ENCODE measurements around the gene MINK1. TPM values are rescaled to one million over a fixed set of nuclear protein-coding genes. Genes with fewer than 3 reads are reported as not detected.

MINK1 gene
- total RNA-seq, 4 donors from 2014 or later: 29.3 to 48.6 (median 46.4) TPM

DNA sequence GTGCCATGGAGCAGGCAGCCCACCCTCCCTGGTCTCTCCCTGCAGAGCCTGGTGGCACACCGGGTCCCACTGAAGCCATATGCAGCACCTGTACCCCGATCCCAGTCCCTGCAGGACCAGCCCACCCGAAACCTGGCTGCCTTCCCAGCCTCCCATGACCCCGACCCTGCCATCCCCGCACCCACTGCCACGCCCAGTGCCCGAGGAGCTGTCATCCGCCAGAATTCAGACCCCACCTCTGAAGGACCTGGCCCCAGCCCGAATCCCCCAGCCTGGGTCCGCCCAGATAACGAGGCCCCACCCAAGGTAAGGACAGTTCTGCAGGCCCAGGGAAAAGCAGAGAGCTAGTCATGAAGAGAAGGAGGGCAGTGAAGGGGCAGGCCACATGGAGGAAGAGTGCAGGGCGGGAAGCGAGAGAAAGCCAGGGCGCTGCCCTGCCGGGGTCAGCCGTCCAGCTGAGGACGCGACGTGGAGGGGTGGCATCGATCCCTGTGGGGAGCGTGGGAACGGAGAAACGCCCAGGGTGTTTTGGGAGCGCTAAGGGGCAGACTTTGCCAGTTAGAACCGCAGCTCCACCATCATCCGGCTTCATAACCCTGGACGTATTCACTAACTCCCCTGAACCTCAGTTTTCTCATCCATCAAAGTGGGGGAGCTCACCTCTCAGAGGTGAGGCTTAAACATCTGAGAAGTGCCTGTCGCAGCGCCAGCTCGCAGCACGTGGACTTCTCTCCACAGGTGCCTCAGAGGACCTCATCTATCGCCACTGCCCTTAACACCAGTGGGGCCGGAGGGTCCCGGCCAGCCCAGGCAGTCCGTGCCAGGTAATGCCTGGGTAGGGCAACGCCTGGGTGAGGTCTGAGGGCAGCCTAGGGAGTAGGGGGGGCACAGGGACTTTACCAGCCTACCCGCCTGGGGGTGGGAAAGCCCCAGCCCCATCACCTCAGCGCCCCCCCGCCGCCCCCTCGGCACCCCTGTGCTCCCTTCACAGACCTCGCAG, 58.6 kb downstream of the MINK1 start:
- no peak for ATAC-seq
- Histone ChIP-seq H3K4me1 (no peaks in the 10 kb centered on the region), H3K27me3 (no peaks in the 10 kb centered on the region), H3K36me3 (peaks cover 0 to 99% of the 10 kb centered on the region in 2 donors), H3K27ac (no peak overlapping the region), H3K4me3 (no peak overlapping the region), H3K9me3 (no peaks in the 10 kb centered on the region)
- 96% methylated on average over 5 of the region's 42 CpGs; no CpG with 5 or more reads in 1 of the 2 donors for WGBS, 2 donors (ENCODE audit: low coverage in 1 of 2)
- no peak for TF ChIP-seq CTCF (IDR thresholded peaks at IDR 0.05)
- no peak for TF ChIP-seq POLR2A (IDR thresholded peaks at IDR 0.05)
- no peak for TF ChIP-seq POLR2AphosphoS5 (IDR thresholded peaks at IDR 0.05)
- TF ChIP-seq EP300 (IDR thresholded peaks at IDR 0.05): no peak

GRCh38 chr17:4892499-4893221, 59.5 kb downstream of the MINK1 start:
- H3K4me3 ChIP-seq: no peak overlapping the region
- no peaks in the 10 kb centered on the region for H3K9me3 ChIP-seq
- WGBS, 2 donors (ENCODE audit: low coverage in 1 of 2): 85% methylated on average over 8 of the region's 23 CpGs; no CpG with 5 or more reads in 1 of the 2 donors
- no peaks in the 10 kb centered on the region for H3K4me1 ChIP-seq
- TF ChIP-seq POLR2A (IDR thresholded peaks at IDR 0.05) (no peak), EP300 (IDR thresholded peaks at IDR 0.05) (no peak)
- no peak overlapping the region for H3K27ac ChIP-seq
- no peak for ATAC-seq
- peaks cover 0 to 99% of the 10 kb centered on the region in 2 donors for H3K36me3 ChIP-seq
- no peaks in the 10 kb centered on the region for H3K27me3 ChIP-seq

DNA sequence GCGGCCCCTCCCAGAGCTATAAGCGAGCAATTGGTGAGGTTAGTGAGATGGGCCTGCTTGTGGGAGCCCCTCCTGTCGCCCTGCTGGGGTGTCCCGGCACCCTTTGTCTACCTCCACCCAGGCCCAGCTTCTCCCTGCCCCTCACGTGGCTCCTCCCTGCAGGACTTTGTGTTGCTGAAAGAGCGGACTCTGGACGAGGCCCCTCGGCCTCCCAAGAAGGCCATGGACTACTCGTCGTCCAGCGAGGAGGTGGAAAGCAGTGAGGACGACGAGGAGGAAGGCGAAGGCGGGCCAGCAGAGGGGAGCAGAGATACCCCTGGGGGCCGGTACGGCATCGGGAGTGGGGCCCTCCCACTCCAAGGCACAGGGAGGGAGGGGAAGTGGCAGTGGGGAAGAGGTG, 60.1 kb downstream of the MINK1 start:
- Histone ChIP-seq H3K4me1 (peaks cover 0 to 1% (median 0%) of the 10 kb centered on the region in 3 donors), H3K36me3 (peaks cover 0 to 93% of the 10 kb centered on the region in 2 donors), H3K27me3 (no peaks in the 10 kb centered on the region), H3K27ac (no peak overlapping the region), H3K9me3 (no peaks in the 10 kb centered on the region), H3K4me3 (no peak overlapping the region)
- no peak for ATAC-seq
- WGBS, 2 donors (ENCODE audit: low coverage in 1 of 2): 94% methylated on average over 3 of the region's 18 CpGs; no CpG with 5 or more reads in 1 of the 2 donors
- no peak for TF ChIP-seq EP300 (IDR thresholded peaks at IDR 0.05)

DNA sequence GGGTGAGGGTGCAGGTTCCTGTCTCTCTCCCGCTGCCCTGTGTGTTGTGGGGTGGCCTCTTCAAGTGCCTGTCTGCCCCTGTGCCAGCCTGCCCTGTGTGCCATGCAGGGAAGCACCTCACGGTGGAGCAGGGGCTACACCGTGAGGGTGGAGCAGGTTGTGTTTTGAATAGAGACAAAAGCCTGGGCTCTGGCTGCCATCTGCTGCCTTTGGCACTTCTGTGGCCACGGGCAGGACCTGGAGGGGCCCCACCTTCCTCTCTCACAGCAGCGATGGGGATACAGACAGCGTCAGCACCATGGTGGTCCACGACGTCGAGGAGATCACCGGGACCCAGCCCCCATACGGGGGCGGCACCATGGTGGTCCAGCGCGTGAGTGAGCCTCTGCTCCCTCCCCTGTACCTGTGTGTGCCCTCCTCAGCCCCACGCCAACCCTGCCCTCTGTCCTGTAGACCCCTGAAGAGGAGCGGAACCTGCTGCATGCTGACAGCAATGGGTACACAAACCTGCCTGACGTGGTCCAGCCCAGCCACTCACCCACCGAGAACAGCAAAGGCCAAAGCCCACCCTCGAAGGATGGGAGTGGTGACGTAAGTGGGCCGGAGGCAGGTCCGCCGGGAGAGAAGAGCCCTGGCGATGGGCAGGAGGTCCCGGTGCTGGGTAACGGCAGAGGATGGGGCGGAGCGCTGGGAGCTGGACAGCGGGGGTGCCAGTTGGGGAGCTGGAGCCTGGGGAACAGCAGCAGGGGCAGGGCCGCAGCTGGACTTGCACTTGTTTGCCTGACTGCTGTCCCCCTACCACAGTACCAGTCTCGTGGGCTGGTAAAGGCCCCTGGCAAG, 60.8 kb downstream of the MINK1 start:
- ATAC-seq: no peak
- Histone ChIP-seq H3K36me3 (peaks cover 0 to 87% of the 10 kb centered on the region in 2 donors), H3K4me1 (peaks cover 0 to 8% (median 3%) of the 10 kb centered on the region in 3 donors), H3K4me3 (no peak overlapping the region), H3K27ac (no peak overlapping the region), H3K27me3 (peaks cover 6% of the 10 kb centered on the region), H3K9me3 (no peaks in the 10 kb centered on the region)
- 71% methylated on average over 4 of the region's 31 CpGs; no CpG with 5 or more reads in 1 of the 2 donors for WGBS, 2 donors (ENCODE audit: low coverage in 1 of 2)
- TF ChIP-seq POLR2AphosphoS5 (IDR thresholded peaks at IDR 0.05) (no peak), POLR2A (IDR thresholded peaks at IDR 0.05) (no peak), EP300 (IDR thresholded peaks at IDR 0.05) (no peak), CTCF (IDR thresholded peaks at IDR 0.05) (no peak)

DNA sequence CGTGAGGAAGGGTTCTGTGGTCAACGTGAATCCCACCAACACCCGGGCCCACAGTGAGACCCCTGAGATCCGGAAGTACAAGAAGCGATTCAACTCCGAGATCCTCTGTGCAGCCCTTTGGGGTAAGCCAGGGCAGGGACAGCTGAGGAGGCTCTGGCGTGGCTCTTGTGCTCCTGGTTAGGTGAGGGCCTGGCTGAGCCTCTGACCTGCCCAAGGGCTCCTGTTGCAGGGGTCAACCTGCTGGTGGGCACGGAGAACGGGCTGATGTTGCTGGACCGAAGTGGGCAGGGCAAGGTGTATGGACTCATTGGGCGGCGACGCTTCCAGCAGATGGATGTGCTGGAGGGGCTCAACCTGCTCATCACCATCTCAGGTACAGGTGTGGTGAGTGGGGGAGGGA, 62.0 kb downstream of the MINK1 start:
- H3K4me3 ChIP-seq: no peak overlapping the region
- peaks cover 0 to 20% (median 11%) of the 10 kb centered on the region in 3 donors for H3K4me1 ChIP-seq
- H3K36me3 ChIP-seq: peaks cover 0 to 76% of the 10 kb centered on the region in 2 donors
- no peaks in the 10 kb centered on the region for H3K9me3 ChIP-seq
- H3K27ac ChIP-seq: no peak overlapping the region
- TF ChIP-seq POLR2AphosphoS5 (IDR thresholded peaks at IDR 0.05) (no peak), EP300 (IDR thresholded peaks at IDR 0.05) (no peak), CTCF (IDR thresholded peaks at IDR 0.05) (no peak), POLR2A (IDR thresholded peaks at IDR 0.05) (no peak)
- WGBS, 2 donors (ENCODE audit: low coverage in 1 of 2): 90 to 100% methylated on average over 2 to 3 of the region's 13 CpGs
- H3K27me3 ChIP-seq: peaks cover 18% of the 10 kb centered on the region
- no peak for ATAC-seq

All from gastroesophageal sphincter (tissue), 4 donors.